DND-41 (cell line): Measurements from ENCODE around the gene PACRG.

Source experiments
- ATAC-seq: fragments of 200-7000 bp; cut with Tn5 transposase; 3 replicates; pipeline ENCODE4 v1.9.1; 2021; ENCODE audit warnings: low read depth; ENCODE audit not compliant: insufficient read depth
- DNase-seq: peaks from one replicate; pipeline ENCODE4 v3.0.0-alpha.2; 2020
- H2AFZ ChIP-seq: 2 replicates; pipeline ENCODE4 v1.6.0; 2012; ENCODE audit warnings: low read depth, low read length
- H3K27ac ChIP-seq: 2 replicates; pipeline ENCODE4 v1.5.1; 2012; ENCODE audit warnings: low read length, inconsistent platforms
- H3K27me3 ChIP-seq: fragments of 200-600 bp; sonication (generic); 2 replicates; pipeline ENCODE4 v1.6.0; 2012; ENCODE audit warnings: low read length, mild to moderate bottlenecking, inconsistent platforms; ENCODE audit not compliant: insufficient read depth, poor library complexity
- H3K36me3 ChIP-seq: 2 replicates; pipeline ENCODE4 v1.5.1; 2012; ENCODE audit warnings: low read length, inconsistent platforms; ENCODE audit not compliant: insufficient read depth
- H3K4me1 ChIP-seq: 2 replicates; pipeline ENCODE4 v1.5.1; 2012; ENCODE audit warnings: mild to moderate bottlenecking, low read length; ENCODE audit not compliant: insufficient read depth
- H3K4me2 ChIP-seq: 2 replicates; pipeline ENCODE4 v1.6.0; 2012; ENCODE audit warnings: mild to moderate bottlenecking, moderate library complexity, low read length, inconsistent platforms; ENCODE audit not compliant: insufficient read depth
- H3K4me3 ChIP-seq, 2 experiments: fragments of 200-600 bp in 1 of 2; shearing (Covaris generic) in 1 of 2; 2 replicates each; pipeline ENCODE4 v1.5.1; 2012 to 2016; ENCODE audit warnings: inconsistent platforms in 2 of 2, low read length in 2 of 2, mild to moderate bottlenecking in 2 of 2, low read depth in 1 of 2, moderate library complexity in 1 of 2
- H3K79me2 ChIP-seq: 2 replicates; pipeline ENCODE4 v1.6.0; 2012; ENCODE audit warnings: low read length, inconsistent platforms; ENCODE audit not compliant: insufficient read depth
- H3K9ac ChIP-seq: 2 replicates; pipeline ENCODE4 v1.6.0; 2012; ENCODE audit warnings: low read depth, mild to moderate bottlenecking, inconsistent platforms, low read length, moderate library complexity
- H3K9me3 ChIP-seq: 2 replicates; pipeline ENCODE4 v1.5.1; 2012; ENCODE audit warnings: low read length, moderate library complexity, mild to moderate bottlenecking, inconsistent platforms; ENCODE audit not compliant: insufficient read depth, severe bottlenecking
- H4K20me1 ChIP-seq: 2 replicates; pipeline ENCODE4 v1.6.0; 2012; ENCODE audit warnings: low read length; ENCODE audit not compliant: insufficient read depth
- EZH2 ChIP-seq: IDR thresholded peaks from 3 replicates; pipeline ENCODE4 v1.6.1; 2012; ENCODE audit warnings: borderline replicate concordance, low read depth, mild to moderate bottlenecking, moderate library complexity, low read length, inconsistent platforms; ENCODE audit not compliant: severe bottlenecking
- TF ChIP-seq, protein P1 (sequence below): IDR thresholded peaks from 2 replicates; pipeline ENCODE4 v1.5.1; 2012; ENCODE audit warnings: borderline replicate concordance, low read length, moderate library complexity, mild to moderate bottlenecking; ENCODE audit not compliant: poor library complexity, severe bottlenecking; ENCODE audit errors: extremely low read depth

PACRG gene

GRCh38 chr6:162971356-162971755, 243.6 kb downstream of the PACRG start:
- Histone ChIP-seq H4K20me1 (no peaks in the 10 kb centered on the region), H3K9ac (no peak overlapping the region), H3K9me3 (no peaks in the 10 kb centered on the region), H3K4me1 (no peaks in the 10 kb centered on the region), H3K27me3 (no peaks in the 10 kb centered on the region), H3K27ac (no peak overlapping the region), H3K4me3 (no peak overlapping the region), H3K36me3 (no peaks in the 10 kb centered on the region), H3K79me2 (no peaks in the 10 kb centered on the region), H3K4me2 (no peak overlapping the region), H2AFZ (no peak overlapping the region)
- DNase-seq (no peak), ATAC-seq (no peak)
- TF ChIP-seq, protein P1, sequence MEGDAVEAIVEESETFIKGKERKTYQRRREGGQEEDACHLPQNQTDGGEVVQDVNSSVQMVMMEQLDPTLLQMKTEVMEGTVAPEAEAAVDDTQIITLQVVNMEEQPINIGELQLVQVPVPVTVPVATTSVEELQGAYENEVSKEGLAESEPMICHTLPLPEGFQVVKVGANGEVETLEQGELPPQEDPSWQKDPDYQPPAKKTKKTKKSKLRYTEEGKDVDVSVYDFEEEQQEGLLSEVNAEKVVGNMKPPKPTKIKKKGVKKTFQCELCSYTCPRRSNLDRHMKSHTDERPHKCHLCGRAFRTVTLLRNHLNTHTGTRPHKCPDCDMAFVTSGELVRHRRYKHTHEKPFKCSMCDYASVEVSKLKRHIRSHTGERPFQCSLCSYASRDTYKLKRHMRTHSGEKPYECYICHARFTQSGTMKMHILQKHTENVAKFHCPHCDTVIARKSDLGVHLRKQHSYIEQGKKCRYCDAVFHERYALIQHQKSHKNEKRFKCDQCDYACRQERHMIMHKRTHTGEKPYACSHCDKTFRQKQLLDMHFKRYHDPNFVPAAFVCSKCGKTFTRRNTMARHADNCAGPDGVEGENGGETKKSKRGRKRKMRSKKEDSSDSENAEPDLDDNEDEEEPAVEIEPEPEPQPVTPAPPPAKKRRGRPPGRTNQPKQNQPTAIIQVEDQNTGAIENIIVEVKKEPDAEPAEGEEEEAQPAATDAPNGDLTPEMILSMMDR = no peak
- no peak for TF ChIP-seq EZH2

- no peaks in the 10 kb centered on the region for H4K20me1 ChIP-seq
- TF ChIP-seq, protein P1 = no peak
- TF ChIP-seq EZH2 = no peak
- H3K27ac ChIP-seq = no peak overlapping the region
- no peaks in the 10 kb centered on the region for H3K27me3 ChIP-seq
- H3K9ac ChIP-seq = no peak overlapping the region
- no peak for ATAC-seq
- H3K79me2 ChIP-seq = no peaks in the 10 kb centered on the region
- DNase-seq = no peak
- no peak overlapping the region for H3K4me2 ChIP-seq
- no peaks in the 10 kb centered on the region for H3K9me3 ChIP-seq
- no peaks in the 10 kb centered on the region for H3K4me1 ChIP-seq
- no peak overlapping the region for H3K4me3 ChIP-seq
- no peaks in the 10 kb centered on the region for H3K36me3 ChIP-seq
- no peak overlapping the region for H2AFZ ChIP-seq
These were observed 245.5 kb downstream of the PACRG start for GRCh38 chr6:162973151-162973872.

- no peak for TF ChIP-seq EZH2
- TF ChIP-seq, protein P1 = no peak
- Histone ChIP-seq H3K9ac (no peak overlapping the region), H3K79me2 (no peaks in the 10 kb centered on the region), H3K9me3 (no peaks in the 10 kb centered on the region), H3K4me2 (no peak overlapping the region), H3K27me3 (no peaks in the 10 kb centered on the region), H3K27ac (no peak overlapping the region), H3K4me3 (no peak overlapping the region), H3K36me3 (no peaks in the 10 kb centered on the region), H2AFZ (no peak overlapping the region), H4K20me1 (no peaks in the 10 kb centered on the region), H3K4me1 (no peaks in the 10 kb centered on the region)
- ATAC-seq (no peak), DNase-seq (no peak)
These were observed 246.2 kb downstream of the PACRG start for GRCh38 chr6:162973980-162974379.
